OCI-LY7 (cell line): ENCODE measurements around the gene S100A7. TPM values are rescaled to one million over a fixed set of nuclear protein-coding genes. Genes with fewer than 3 reads are reported as not detected.

Experiments used
- BruUV-seq: library from RNA; stranded (reverse); fragments of 400-500 nt; replicated peaks from 2 replicates; lab custom pipeline; 2021; lab: Mats Ljungman, UMichigan
- CTCF ChIA-PET: fragments of 300-600 bp; sonication (Branson Sonifier 250); formaldehyde crosslinking; loops from one replicate; lab custom pipeline; 2022; ENCODE audit warnings: antibody characterized with exemption; ENCODE audit not compliant: unreplicated experiment; lab: Charles Lee
- POLR2A ChIA-PET: fragments of 300-600 bp; sonication (Branson Sonifier 250); formaldehyde crosslinking; loops from one replicate; lab custom pipeline; 2022; ENCODE audit warnings: antibody characterized with exemption; lab: Charles Lee
- DNase-seq: peaks from one replicate; pipeline ENCODE4 v3.0.0-alpha.2; 2015; ENCODE audit warnings: low spot score
- H2AFZ ChIP-seq: fragments of 200-600 bp; sonication (generic), shearing (Covaris generic); 2 replicates; pipeline ENCODE4 v1.6.1; 2014; ENCODE audit warnings: mild to moderate bottlenecking, antibody characterized with exemption, low read length, moderate library complexity
- H3K27ac ChIP-seq: fragments of 200-600 bp; sonication (generic); 2 replicates; pipeline ENCODE4 v1.5.1; 2014; ENCODE audit warnings: mixed run types, low read depth, mild to moderate bottlenecking, moderate library complexity, low read length, inconsistent platforms; ENCODE audit not compliant: poor library complexity, severe bottlenecking
- H3K36me3 ChIP-seq: fragments of 200-600 bp; sonication (generic); 2 replicates; pipeline ENCODE4 v1.6.1; 2014; ENCODE audit warnings: mild to moderate bottlenecking, antibody characterized with exemption, low read length, moderate library complexity, mixed read lengths; ENCODE audit not compliant: insufficient read depth
- H3K4me1 ChIP-seq: fragments of 200-600 bp; sonication (generic); 2 replicates; pipeline ENCODE4 v1.5.1; 2014; ENCODE audit warnings: mild to moderate bottlenecking, low read length; ENCODE audit not compliant: insufficient read depth, poor library complexity, severe bottlenecking
- H3K4me2 ChIP-seq: fragments of 200-600 bp; sonication (generic); 2 replicates; pipeline ENCODE4 v1.6.1; 2014; ENCODE audit warnings: mild to moderate bottlenecking, low read length
- H3K4me3 ChIP-seq: fragments of 200-600 bp; sonication (generic); 2 replicates; pipeline ENCODE4 v1.5.1; 2014; ENCODE audit warnings: mild to moderate bottlenecking, low read depth, low read length; ENCODE audit not compliant: poor library complexity, severe bottlenecking
- H3K79me2 ChIP-seq: fragments of 200-600 bp; sonication (generic); 2 replicates; pipeline ENCODE4 v1.6.1; 2016; ENCODE audit warnings: low read depth, mild to moderate bottlenecking, low read length, moderate library complexity, mixed read lengths; ENCODE audit not compliant: insufficient read depth
- H3K9me2 ChIP-seq: fragments of 200-600 bp; sonication (generic); 2 replicates; pipeline ENCODE4 v1.6.1; 2016; ENCODE audit warnings: mild to moderate bottlenecking, low read length, mixed read lengths; ENCODE audit not compliant: insufficient read depth
- H3K9me3 ChIP-seq: fragments of 200-600 bp; sonication (generic); 2 replicates; pipeline ENCODE4 v1.6.1; 2014; ENCODE audit warnings: mild to moderate bottlenecking, mixed run types, low read length, mixed read lengths
- H4K20me1 ChIP-seq: fragments of 200-600 bp; sonication (generic); 2 replicates; pipeline ENCODE4 v1.6.1; 2014; ENCODE audit warnings: mild to moderate bottlenecking, antibody characterized with exemption, low read length, moderate library complexity, mixed read lengths; ENCODE audit not compliant: insufficient read depth
- EZH2phosphoT487 ChIP-seq: fragments of 200-600 bp; sonication (generic); IDR thresholded peaks from 2 replicates; pipeline ENCODE4 v1.6.1; 2018; ENCODE audit warnings: low read depth, borderline replicate concordance, mild to moderate bottlenecking, mixed run types, antibody characterized with exemption, low read length, moderate library complexity, mixed read lengths
- intact Hi-C: fragments of 100-400 bp; cut with micrococcal nuclease; formaldehyde crosslinking; loops from one replicate; pipeline ENCODE4 v1.10.0; 2022; ENCODE audit not compliant: unreplicated experiment
- total RNA-seq, 2 experiments: library from RNA; depleted of rRNA in 1 of 2; stranded (reverse); fragments of >200 nt in 1 of 2; shearing (Covaris generic) in 1 of 2; gene quantifications; 2 replicates each; pipeline ENCODE4 v1.2.3, GENCODE V29; 2014 to 2022
- TF ChIP-seq, protein P1 (sequence below): fragments of 200-600 bp; sonication (generic); conservative IDR thresholded peaks from 2 replicates; pipeline ENCODE4 v1.5.1; 2014; ENCODE audit warnings: mild to moderate bottlenecking, antibody characterized with exemption, low read length, moderate library complexity, mixed read lengths

Gene S100A7
- total RNA-seq, 2 experiments from 2014 or later: not detected

DNA sequence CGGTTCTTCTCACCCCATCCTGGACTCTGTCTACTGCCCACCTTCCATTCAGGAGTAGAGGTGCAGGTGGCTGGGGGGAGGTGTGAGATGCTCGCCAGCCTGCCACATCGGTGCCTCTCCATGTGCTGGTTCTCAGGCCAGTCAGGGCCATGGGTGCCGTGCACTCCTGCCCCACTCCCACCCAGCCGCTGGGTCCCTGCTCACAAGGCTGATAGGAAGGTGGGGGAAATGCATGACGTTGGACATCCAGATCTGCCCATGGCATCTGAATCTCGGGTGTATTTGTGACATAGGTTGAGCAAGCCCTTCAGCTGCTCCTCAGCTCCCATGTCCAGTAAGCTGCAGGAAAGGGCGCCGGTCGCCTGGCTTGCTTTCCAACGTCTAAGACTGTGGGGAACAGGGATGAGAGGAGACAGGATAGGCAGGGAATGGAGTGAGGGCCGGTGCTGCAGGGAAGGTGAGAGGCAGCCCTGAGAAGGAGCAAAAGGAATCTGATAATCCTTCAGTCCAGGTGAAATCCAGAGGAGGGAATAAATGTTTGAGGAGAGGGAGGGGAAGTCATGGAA is 32.3 kb downstream of the S100A7 start:
- CTCF ChIA-PET: no interaction called here

GRCh38 chr1:153426809-153427208 is 33.6 kb downstream of the S100A7 start:
- Histone ChIP-seq H2AFZ (no peak overlapping the region), H3K9me3 (no peaks in the 10 kb centered on the region), H3K4me2 (no peak overlapping the region), H4K20me1 (no peaks in the 10 kb centered on the region), H3K4me3 (no peak overlapping the region), H3K36me3 (no peaks in the 10 kb centered on the region), H3K4me1 (no peaks in the 10 kb centered on the region), H3K9me2 (no peaks in the 10 kb centered on the region), H3K27ac (no peak overlapping the region), H3K79me2 (no peaks in the 10 kb centered on the region)
- no peak for DNase-seq
- CTCF ChIA-PET: no interaction called here
- TF ChIP-seq, protein P1, sequence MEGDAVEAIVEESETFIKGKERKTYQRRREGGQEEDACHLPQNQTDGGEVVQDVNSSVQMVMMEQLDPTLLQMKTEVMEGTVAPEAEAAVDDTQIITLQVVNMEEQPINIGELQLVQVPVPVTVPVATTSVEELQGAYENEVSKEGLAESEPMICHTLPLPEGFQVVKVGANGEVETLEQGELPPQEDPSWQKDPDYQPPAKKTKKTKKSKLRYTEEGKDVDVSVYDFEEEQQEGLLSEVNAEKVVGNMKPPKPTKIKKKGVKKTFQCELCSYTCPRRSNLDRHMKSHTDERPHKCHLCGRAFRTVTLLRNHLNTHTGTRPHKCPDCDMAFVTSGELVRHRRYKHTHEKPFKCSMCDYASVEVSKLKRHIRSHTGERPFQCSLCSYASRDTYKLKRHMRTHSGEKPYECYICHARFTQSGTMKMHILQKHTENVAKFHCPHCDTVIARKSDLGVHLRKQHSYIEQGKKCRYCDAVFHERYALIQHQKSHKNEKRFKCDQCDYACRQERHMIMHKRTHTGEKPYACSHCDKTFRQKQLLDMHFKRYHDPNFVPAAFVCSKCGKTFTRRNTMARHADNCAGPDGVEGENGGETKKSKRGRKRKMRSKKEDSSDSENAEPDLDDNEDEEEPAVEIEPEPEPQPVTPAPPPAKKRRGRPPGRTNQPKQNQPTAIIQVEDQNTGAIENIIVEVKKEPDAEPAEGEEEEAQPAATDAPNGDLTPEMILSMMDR: no peak
- no peak for TF ChIP-seq EZH2phosphoT487
- POLR2A ChIA-PET: no interaction called here
- intact Hi-C loops: no loop called here
- BruUV-seq: no TSS peak

More for the DNA sequence above, 32.3 kb downstream of the S100A7 start:
- Histone ChIP-seq H3K4me1 (no peaks in the 10 kb centered on the region), H3K9me2 (no peaks in the 10 kb centered on the region), H3K27ac (no peak overlapping the region), H3K9me3 (no peaks in the 10 kb centered on the region), H4K20me1 (no peaks in the 10 kb centered on the region), H2AFZ (no peak overlapping the region), H3K4me3 (no peak overlapping the region), H3K4me2 (no peak overlapping the region), H3K36me3 (no peaks in the 10 kb centered on the region), H3K79me2 (no peaks in the 10 kb centered on the region)
- TF ChIP-seq, protein P1: no peak
- TF ChIP-seq EZH2phosphoT487: no peak
- POLR2A ChIA-PET: no interaction called here
- intact Hi-C loops: no loop called here
- BruUV-seq: no TSS peak
- no peak for DNase-seq

GRCh38 chr1:153422450-153423068 is 37.9 kb downstream of the S100A7 start:
- no peak overlapping the region for H3K4me2 ChIP-seq
- no peaks in the 10 kb centered on the region for H3K9me3 ChIP-seq
- H3K4me1 ChIP-seq: no peaks in the 10 kb centered on the region
- H3K4me3 ChIP-seq: no peak overlapping the region
- ChIA-PET CTCF (no interaction called here), POLR2A (no interaction called here)
- H3K79me2 ChIP-seq: no peaks in the 10 kb centered on the region
- TF ChIP-seq, protein P1: no peak
- TF ChIP-seq EZH2phosphoT487: no peak
- no peak overlapping the region for H3K27ac ChIP-seq
- H2AFZ ChIP-seq: no peak overlapping the region
- H3K36me3 ChIP-seq: no peaks in the 10 kb centered on the region
- no peaks in the 10 kb centered on the region for H4K20me1 ChIP-seq
- no peaks in the 10 kb centered on the region for H3K9me2 ChIP-seq
- no TSS peak for BruUV-seq
- intact Hi-C loops: no loop called here
- DNase-seq: peak; percentile 64
